Measurements from ENCODE around the gene CCDC93. TPM values are rescaled to one million over a fixed set of nuclear protein-coding genes. Genes with fewer than 3 reads are reported as not detected.

CCDC93 gene
- total RNA-seq, 4 donors from 2014 or later: 11.6 to 55.6 (median 23.9) TPM

DNA sequence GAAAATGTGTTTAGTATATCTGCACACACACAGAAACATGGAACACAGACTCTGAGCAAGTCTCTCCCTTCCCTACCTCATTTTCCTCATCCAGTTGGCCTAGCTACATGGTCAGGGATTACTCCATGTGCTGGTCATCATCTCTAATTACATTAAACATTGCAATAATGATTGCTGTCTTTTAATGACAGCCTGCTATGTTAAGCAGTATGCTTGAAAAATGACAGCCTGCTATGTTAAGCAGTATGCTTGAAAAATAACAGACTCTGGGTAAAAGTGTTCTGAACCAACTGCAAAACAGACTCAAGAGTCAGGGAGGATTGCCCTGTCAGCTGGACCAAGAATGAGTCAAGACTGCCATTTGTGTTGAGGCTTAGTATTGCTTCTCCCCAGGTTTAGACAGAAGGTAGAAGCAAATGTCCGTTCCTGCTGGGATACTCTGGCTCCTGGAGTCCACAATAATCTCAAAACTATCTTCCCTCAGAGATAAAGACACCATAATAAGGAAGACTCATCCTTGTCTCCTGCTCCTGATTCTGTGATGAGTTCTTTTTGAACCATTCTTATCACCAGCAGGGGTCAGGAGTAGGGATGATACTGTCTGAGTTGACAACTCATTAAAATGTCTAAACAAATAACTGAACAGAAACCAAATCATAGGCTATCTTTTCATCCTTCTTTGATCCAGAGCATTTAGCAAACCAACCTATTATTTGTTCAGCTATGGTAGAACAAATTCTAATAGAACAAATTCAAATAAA lies 57.7 kb downstream of the CCDC93 start:
- WGBS: 92% methylated on average over 1 of the region's 1 CpG
- Histone ChIP-seq H3K9me3 (no peaks in the 10 kb centered on the region), H3K4me3 (no peak overlapping the region), H3K27me3 (no peaks in the 10 kb centered on the region), H3K4me1 (no peaks in the 10 kb centered on the region), H3K27ac (no peak overlapping the region), H3K36me3 (peaks cover 88% of the 10 kb centered on the region)
- no peak for DNase-seq (ENCODE audit: low spot score in 2 of 2)
- TF ChIP-seq EP300 (IDR thresholded peaks at IDR 0.05): no peak
- TF ChIP-seq, protein P1, sequence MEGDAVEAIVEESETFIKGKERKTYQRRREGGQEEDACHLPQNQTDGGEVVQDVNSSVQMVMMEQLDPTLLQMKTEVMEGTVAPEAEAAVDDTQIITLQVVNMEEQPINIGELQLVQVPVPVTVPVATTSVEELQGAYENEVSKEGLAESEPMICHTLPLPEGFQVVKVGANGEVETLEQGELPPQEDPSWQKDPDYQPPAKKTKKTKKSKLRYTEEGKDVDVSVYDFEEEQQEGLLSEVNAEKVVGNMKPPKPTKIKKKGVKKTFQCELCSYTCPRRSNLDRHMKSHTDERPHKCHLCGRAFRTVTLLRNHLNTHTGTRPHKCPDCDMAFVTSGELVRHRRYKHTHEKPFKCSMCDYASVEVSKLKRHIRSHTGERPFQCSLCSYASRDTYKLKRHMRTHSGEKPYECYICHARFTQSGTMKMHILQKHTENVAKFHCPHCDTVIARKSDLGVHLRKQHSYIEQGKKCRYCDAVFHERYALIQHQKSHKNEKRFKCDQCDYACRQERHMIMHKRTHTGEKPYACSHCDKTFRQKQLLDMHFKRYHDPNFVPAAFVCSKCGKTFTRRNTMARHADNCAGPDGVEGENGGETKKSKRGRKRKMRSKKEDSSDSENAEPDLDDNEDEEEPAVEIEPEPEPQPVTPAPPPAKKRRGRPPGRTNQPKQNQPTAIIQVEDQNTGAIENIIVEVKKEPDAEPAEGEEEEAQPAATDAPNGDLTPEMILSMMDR (IDR thresholded peaks at IDR 0.05): no peak
- TF ChIP-seq POLR2A (IDR thresholded peaks at IDR 0.05): no peak
- TF ChIP-seq POLR2AphosphoS5 (IDR thresholded peaks at IDR 0.05): no peak

DNA sequence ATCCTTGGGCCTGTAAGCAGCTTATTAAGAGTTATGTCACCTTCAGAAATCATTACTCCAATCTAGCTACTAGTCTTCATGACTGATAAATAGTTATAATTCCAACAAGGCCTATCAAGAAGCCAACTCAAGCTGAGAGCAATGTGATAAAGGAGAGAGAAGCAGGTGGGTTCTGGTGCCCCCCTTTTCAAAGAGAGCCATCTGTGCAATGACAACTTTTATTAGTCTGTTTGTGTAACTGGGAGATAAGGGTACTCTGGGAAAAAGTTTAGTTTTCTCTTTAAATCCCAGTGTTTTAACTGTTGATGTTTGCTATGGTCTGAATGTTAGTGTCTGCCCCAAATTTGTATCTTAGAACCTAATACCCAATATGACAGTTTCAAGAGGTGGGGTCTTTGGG lies 60.6 kb downstream of the CCDC93 start:
- no peaks in the 10 kb centered on the region for H3K27me3 ChIP-seq
- TF ChIP-seq EP300 (IDR thresholded peaks at IDR 0.05) (no peak), POLR2A (IDR thresholded peaks at IDR 0.05) (no peak), POLR2AphosphoS5 (IDR thresholded peaks at IDR 0.05) (no peak)
- TF ChIP-seq, protein P1 (IDR thresholded peaks at IDR 0.05): no peak
- H3K27ac ChIP-seq: no peak overlapping the region
- H3K4me3 ChIP-seq: no peak overlapping the region
- H3K36me3 ChIP-seq: peaks cover 94% of the 10 kb centered on the region
- no peaks in the 10 kb centered on the region for H3K4me1 ChIP-seq
- no peaks in the 10 kb centered on the region for H3K9me3 ChIP-seq
- no peak for DNase-seq (ENCODE audit: low spot score in 2 of 2)

DNA sequence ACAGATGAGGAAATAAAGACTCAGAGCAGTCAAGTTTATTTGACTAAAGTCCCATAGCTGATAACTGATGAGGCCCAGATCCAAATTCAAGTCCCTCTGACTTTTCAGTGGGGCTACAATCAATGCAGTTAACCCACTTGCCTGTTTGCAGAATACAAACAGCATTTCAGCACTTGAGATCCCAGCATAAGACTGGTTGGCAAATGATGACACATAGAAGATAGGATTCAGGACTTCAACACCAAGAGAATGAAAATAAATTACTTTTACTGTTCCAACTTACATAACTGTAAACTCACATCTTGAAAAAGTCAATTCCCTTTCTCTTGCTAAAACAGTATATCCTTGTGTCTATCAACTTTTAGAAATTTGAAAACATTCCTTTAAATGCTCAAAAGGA lies 61.2 kb downstream of the CCDC93 start:
- TF ChIP-seq POLR2AphosphoS5 (IDR thresholded peaks at IDR 0.05): no peak
- TF ChIP-seq, protein P1 (IDR thresholded peaks at IDR 0.05): no peak
- TF ChIP-seq EP300 (IDR thresholded peaks at IDR 0.05): no peak
- no peak for TF ChIP-seq POLR2A (IDR thresholded peaks at IDR 0.05)
- Histone ChIP-seq H3K36me3 (peaks cover 94% of the 10 kb centered on the region), H3K27me3 (no peaks in the 10 kb centered on the region)

DNA sequence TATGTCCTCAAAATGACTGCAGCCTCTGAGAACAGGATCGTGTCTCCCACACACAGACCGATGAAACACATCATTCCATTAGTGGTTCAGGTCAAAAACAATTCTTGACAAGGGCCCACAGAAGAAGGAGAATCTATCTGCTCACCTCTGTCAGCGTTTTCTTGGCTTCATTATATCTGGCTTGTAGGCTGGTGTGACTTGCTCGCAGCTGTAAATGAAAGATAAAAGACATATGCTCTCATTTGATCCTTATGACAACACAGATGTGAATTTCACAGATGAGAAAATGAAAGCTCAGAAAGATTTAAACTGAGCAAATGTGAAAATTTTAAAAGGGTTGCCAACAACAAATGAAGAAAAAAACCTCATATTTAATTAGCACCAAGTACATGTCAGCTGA lies 61.6 kb downstream of the CCDC93 start:
- DNase-seq (ENCODE audit: low spot score in 2 of 2): no peak
- Histone ChIP-seq H3K4me3 (no peak overlapping the region), H3K27me3 (no peaks in the 10 kb centered on the region), H3K27ac (no peak overlapping the region), H3K9me3 (no peaks in the 10 kb centered on the region), H3K4me1 (no peaks in the 10 kb centered on the region), H3K36me3 (peaks cover 91% of the 10 kb centered on the region)
- TF ChIP-seq, protein P1 (IDR thresholded peaks at IDR 0.05): no peak
- TF ChIP-seq POLR2AphosphoS5 (IDR thresholded peaks at IDR 0.05) (no peak), POLR2A (IDR thresholded peaks at IDR 0.05) (no peak), EP300 (IDR thresholded peaks at IDR 0.05) (no peak)
- 76% methylated on average over 4 of the region's 4 CpGs for WGBS

More for the DNA sequence above, 61.2 kb downstream of the CCDC93 start:
- Histone ChIP-seq H3K4me1 (no peaks in the 10 kb centered on the region), H3K9me3 (no peaks in the 10 kb centered on the region), H3K27ac (no peak overlapping the region), H3K4me3 (no peak overlapping the region)
- DNase-seq (ENCODE audit: low spot score in 2 of 2): no peak

DNA sequence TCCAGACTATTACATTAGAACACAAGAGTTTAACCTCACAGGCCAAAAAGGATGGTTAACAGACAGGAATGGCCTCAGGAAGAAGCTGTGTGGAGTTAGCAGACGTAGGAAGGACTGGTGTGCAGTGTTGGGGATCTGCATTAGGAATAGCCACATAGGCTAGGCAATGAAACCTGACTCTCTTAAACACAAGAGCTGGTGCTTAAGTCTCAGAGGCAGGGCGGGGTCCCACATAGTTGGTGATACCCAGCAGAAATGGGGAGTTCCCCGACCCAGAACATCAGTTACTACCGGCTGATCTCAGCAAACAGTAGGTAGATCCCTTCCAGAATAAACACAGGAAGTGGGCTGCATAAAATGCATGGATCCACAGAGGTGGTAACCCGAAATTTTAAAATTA lies 64.1 kb downstream of the CCDC93 start:
- H3K9me3 ChIP-seq: no peaks in the 10 kb centered on the region
- TF ChIP-seq POLR2A (IDR thresholded peaks at IDR 0.05) (no peak), EP300 (IDR thresholded peaks at IDR 0.05) (no peak), POLR2AphosphoS5 (IDR thresholded peaks at IDR 0.05) (no peak)
- TF ChIP-seq, protein P1 (IDR thresholded peaks at IDR 0.05): no peak
- no peak overlapping the region for H3K4me3 ChIP-seq
- H3K27ac ChIP-seq: no peak overlapping the region
- no peak for DNase-seq (ENCODE audit: low spot score in 2 of 2)
- WGBS: 79% methylated on average over 5 of the region's 5 CpGs
- peaks cover 97% of the 10 kb centered on the region for H3K36me3 ChIP-seq
- H3K27me3 ChIP-seq: no peaks in the 10 kb centered on the region
- H3K4me1 ChIP-seq: no peaks in the 10 kb centered on the region
